HFFc6 (cell line): ENCODE data around the gene MRPL40. TPM values are rescaled to one million over a fixed set of nuclear protein-coding genes. Genes with fewer than 3 reads are reported as not detected.

Experiments used
- DNase-seq: peaks from one replicate; pipeline ENCODE4 v3.0.0-alpha.2; 2018
- H3K27ac Mint-ChIP-seq: 2 replicates; pipeline ENCODE4 v1.8.0; 2020; ENCODE audit warnings: mild to moderate bottlenecking, mixed read lengths
- H3K27me3 Mint-ChIP-seq: 2 replicates; pipeline ENCODE4 v1.8.0; 2021; ENCODE audit warnings: mild to moderate bottlenecking, moderate library complexity, mixed read lengths; ENCODE audit not compliant: insufficient read depth
- H3K36me3 Mint-ChIP-seq: 2 replicates; pipeline ENCODE4 v1.8.0; 2021; ENCODE audit warnings: low read depth, mixed read lengths
- H3K4me1 Mint-ChIP-seq: 2 replicates; pipeline ENCODE4 v1.8.0; 2020; ENCODE audit warnings: low read depth, mixed read lengths
- H3K4me3 Mint-ChIP-seq: 2 replicates; pipeline ENCODE4 v1.8.0; 2020; ENCODE audit warnings: mild to moderate bottlenecking, moderate library complexity, mixed read lengths
- H3K9me3 Mint-ChIP-seq: 2 replicates; pipeline ENCODE4 v1.8.0; 2020; ENCODE audit warnings: mild to moderate bottlenecking, mixed read lengths
- CTCF ChIP-seq: fragments of 200-600 bp; sonication (generic); IDR thresholded peaks from 2 replicates; pipeline ENCODE4 v1.5.0; 2021; ENCODE audit warnings: antibody characterized with exemption, mild to moderate bottlenecking
- total RNA-seq, 6 experiments: library from RNA; stranded (reverse); fragmentation: NEBNext Ultra II Directional; extraction: Animal tissue kit (Norgen Biotek cat#: 25700); gene quantifications; 2 replicates in 1 of 6; 3 replicates in 5 of 6; pipeline ENCODE4 v1.2.3, GENCODE V29; 2021

Gene MRPL40
- total RNA-seq, 6 experiments from 2014 or later, result 44.6 to 52.6 (median 47.5) TPM

- Mint-ChIP-seq H3K27me3 (no peaks in the 10 kb centered on the region), H3K9me3 (no peaks in the 10 kb centered on the region), H3K4me3 (no peak overlapping the region), H3K4me1 (peaks cover 20% of the 10 kb centered on the region), H3K36me3 (peaks cover 44% of the 10 kb centered on the region), H3K27ac (no peak overlapping the region)
- TF ChIP-seq CTCF, result no peak
- DNase-seq, result no peak
These were observed 25.6 kb downstream of the MRPL40 start for GRCh38 chr22:19457828-19458428.

GRCh38 chr22:19460036-19460435 lies 27.7 kb downstream of the MRPL40 start:
- no peak for TF ChIP-seq CTCF
- Mint-ChIP-seq H3K4me1 (peaks cover 40% of the 10 kb centered on the region), H3K27me3 (no peaks in the 10 kb centered on the region), H3K4me3 (no peak overlapping the region), H3K9me3 (no peaks in the 10 kb centered on the region), H3K36me3 (peaks cover 43% of the 10 kb centered on the region), H3K27ac (no peak overlapping the region)
- no peak for DNase-seq

- peaks cover 37% of the 10 kb centered on the region for H3K36me3 Mint-ChIP-seq
- H3K4me1 Mint-ChIP-seq, result peaks cover 32% of the 10 kb centered on the region
- no peak for TF ChIP-seq CTCF
- H3K9me3 Mint-ChIP-seq, result no peaks in the 10 kb centered on the region
- no peaks in the 10 kb centered on the region for H3K27me3 Mint-ChIP-seq
- H3K4me3 Mint-ChIP-seq, result no peak overlapping the region
- DNase-seq, result no peak
- H3K27ac Mint-ChIP-seq, result no peak overlapping the region
These were observed 29.2 kb downstream of the MRPL40 start for GRCh38 chr22:19461506-19461905.

- Mint-ChIP-seq H3K27ac (peak overlapping the region; percentile 84), H3K4me3 (peak overlapping the region; percentile 62; the same call in 1 of the 2 replicates), H3K36me3 (peaks cover 34% of the 10 kb centered on the region), H3K9me3 (no peaks in the 10 kb centered on the region), H3K4me1 (peaks cover 32% of the 10 kb centered on the region), H3K27me3 (no peaks in the 10 kb centered on the region; the same call in 1 of the 2 replicates)
- no peak for TF ChIP-seq CTCF
- no peak for DNase-seq
These were observed 30.7 kb downstream of the MRPL40 start for GRCh38 chr22:19463008-19463407.

- H3K4me1 Mint-ChIP-seq, result peaks cover 32% of the 10 kb centered on the region
- H3K27ac Mint-ChIP-seq, result peak overlapping the region; percentile 84
- no peaks in the 10 kb centered on the region; the same call in none of the 2 replicates for H3K27me3 Mint-ChIP-seq
- peak; percentile 93 for DNase-seq
- peaks cover 42% of the 10 kb centered on the region for H3K36me3 Mint-ChIP-seq
- peak overlapping the region; percentile 62 for H3K4me3 Mint-ChIP-seq
- H3K9me3 Mint-ChIP-seq, result no peaks in the 10 kb centered on the region
- no peak for TF ChIP-seq CTCF
These were observed 31.4 kb downstream of the MRPL40 start for GRCh38 chr22:19463491-19464469.
